GM12874 (cell line): ENCODE measurements around the gene SMIM43.

Experiments
- TF ChIP-seq, protein P1 (sequence below): IDR thresholded peaks from 2 replicates; pipeline ENCODE4 v1.5.1; 2011; ENCODE audit warnings: low read depth, mild to moderate bottlenecking, control low read depth, low read length, moderate library complexity; ENCODE audit not compliant: insufficient read depth

The SMIM43 gene

DNA sequence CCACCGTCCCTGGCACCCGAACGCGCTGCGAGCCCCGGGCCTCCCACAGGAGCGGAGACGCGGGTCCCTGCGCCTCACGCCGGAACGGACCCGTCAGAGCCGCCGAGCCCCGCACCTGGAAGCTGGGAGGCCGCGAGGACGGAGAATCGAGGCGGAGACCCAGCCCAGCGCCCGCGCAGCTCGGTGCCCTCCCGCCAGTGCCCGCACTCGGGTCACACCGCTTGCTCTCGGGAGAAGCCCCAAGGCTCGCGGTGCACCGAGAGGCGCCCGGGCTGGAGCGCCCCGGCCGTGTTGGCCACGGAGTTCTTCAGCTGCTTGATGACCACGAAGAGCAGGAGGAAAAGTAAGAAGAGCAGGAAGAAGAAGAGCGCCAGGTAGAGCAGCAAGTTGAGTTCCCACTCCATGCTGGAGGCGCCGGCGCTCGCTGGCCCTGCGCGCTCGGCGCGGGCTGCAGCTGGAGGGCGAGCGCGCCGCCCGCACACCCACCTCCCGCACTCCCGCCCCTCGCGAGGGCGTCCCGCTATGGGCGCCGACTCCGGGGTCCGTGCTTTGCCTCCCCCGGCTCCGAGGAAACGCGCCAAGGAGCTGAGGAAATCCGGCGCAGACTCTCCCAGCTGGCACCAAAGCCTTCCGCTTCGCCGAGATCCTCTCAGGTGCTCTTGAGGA, at the start of gene SMIM43:
Gene SMIM43, minus strand, starts transcription at position 463 of the 666 bp plus-strand sequence. Its CDS starts 59 bp downstream, at position 404.
- TF ChIP-seq, protein P1, sequence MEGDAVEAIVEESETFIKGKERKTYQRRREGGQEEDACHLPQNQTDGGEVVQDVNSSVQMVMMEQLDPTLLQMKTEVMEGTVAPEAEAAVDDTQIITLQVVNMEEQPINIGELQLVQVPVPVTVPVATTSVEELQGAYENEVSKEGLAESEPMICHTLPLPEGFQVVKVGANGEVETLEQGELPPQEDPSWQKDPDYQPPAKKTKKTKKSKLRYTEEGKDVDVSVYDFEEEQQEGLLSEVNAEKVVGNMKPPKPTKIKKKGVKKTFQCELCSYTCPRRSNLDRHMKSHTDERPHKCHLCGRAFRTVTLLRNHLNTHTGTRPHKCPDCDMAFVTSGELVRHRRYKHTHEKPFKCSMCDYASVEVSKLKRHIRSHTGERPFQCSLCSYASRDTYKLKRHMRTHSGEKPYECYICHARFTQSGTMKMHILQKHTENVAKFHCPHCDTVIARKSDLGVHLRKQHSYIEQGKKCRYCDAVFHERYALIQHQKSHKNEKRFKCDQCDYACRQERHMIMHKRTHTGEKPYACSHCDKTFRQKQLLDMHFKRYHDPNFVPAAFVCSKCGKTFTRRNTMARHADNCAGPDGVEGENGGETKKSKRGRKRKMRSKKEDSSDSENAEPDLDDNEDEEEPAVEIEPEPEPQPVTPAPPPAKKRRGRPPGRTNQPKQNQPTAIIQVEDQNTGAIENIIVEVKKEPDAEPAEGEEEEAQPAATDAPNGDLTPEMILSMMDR = no peak

DNA sequence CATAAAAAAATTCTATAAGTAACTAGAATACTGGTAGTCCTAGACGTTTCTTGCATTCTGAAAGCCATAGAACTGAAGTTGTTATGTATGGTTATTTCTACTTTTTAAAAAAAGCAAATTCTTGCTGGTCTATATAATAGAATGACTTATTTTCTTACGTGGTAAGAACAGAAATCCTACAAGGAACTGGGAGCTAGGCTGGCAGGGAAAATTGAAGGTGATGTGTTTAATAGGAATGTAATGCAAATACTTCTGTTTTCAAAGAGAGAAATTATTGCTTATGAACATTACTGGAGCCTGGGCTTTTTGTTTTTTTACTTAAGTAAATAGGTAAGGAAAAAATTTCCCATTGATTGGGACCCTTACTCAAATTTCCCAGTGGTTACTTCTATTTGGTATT, 49.8 kb upstream of the SMIM43 start:
- TF ChIP-seq, protein P1 = no peak

DNA sequence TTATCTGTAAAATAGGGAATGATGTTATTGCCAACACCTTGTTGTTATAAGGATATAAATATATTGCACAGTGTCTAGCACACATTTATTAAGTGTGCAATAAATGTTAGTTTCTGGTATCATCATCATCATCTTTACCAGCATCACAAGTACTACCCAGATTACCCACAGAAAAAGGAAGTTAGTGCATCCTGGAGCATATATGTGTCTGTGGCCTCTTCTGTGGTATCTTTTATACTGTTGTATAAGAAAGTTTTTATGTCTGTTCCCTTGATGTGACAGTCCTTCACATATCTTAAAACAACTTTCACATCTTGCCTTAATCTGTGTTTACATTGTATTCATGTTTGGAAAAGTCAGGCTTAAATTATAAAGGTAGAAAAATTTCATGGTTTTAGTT, 46.2 kb upstream of the SMIM43 start:
- TF ChIP-seq, protein P1 = no peak

DNA sequence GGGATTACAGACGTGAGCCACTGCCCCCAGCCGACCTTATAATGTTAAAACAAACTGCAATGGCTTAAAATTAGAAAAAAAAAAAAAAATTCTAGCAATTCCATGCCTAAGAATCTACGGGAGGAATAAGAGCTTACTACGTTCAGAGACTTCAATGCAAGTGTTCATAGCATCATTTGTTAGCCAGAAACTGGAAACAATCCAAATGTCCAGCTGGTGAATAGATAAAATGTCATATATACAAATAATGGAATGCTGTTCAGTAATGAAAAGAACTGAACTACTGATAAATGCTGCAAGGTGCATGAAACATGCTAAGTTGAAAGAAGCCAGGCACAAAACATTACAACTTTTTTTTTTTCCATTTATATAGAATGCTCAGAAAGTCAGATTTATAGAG, 41.4 kb upstream of the SMIM43 start:
- TF ChIP-seq, protein P1 = no peak

DNA sequence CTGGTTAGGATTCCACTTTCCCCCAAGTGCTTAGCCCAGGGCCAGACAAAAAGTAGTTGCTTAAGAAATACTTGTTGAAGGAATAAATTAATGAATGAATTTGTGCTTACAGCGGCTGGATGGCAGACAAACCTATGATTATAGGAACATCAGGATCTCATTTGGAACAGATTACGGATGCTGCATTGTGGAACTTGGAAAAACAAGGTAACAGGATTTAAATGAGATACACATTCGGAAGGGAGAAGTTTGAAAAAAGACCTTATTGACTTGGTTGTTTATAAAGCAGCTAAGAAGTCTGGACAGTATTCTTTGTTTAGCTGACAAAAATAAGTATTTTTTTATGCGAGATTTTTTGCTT, 36.7 kb upstream of the SMIM43 start:
- TF ChIP-seq, protein P1 = no peak

DNA sequence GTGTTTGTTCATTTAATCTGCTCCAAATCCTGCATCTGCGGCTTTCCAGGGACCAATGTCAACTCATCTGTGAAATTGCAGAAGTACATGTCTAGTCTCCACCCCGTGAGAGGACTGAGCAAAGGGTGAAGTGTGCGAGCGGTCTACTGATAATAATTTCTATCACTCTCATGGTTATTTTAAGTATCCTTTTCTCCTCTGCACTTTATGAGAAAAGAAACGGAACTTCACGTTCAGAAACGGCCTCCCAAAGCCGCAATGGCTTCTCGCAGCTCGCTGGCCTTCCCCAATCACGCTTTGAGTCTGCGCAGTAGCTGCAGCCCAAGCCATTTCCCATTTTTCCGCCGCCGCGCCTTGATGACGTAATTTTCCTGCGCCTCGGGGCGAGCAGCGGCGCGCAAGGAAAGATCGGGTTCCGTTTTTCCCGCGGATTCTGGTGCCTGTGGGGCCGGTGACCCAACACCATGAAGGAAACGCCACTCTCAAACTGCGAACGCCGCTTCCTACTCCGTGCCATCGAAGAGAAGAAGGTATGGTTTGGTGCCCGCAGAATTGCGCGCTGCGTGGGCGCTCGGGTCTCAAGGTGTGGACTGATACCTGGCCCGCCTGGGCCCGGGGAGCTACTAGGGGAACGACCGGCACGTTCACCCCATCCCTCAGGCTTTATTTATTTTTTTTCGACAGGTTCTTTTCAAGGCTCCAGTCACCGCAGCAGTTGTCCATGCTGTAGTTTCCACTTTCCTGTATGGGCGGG, 36.2 kb upstream of the SMIM43 start, which contains the start of gene EXOSC9:
Gene EXOSC9, plus strand, starts transcription at position 363 of the 754 bp plus-strand sequence. Its CDS starts 102 bp downstream, at position 465.
- TF ChIP-seq, protein P1 = no peak

DNA sequence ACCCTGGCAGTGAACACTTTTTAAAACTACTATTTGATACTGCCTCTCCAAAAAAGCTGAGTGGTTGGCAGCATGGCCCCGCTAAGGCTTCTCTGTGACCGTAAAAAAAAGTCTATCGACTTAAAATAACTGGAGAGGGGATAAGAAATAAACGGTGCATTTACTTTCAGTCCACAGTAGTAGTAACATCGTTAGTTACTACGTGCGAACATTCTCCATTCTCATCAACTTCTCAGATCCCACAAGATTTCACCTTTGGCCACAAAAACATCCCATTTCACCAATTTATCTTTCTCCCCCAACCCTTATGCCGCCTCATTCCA, 35.6 kb upstream of the SMIM43 start:
- TF ChIP-seq, protein P1 = no peak
